Mesenchymal stem cell (in vitro differentiated cells and primary cell): ENCODE data around the gene CPA1.
A peak's percentile ranks its signal among the peaks of the same experiment; 100 is the strongest.

Experiments used
- DNase-seq: peaks from one replicate; pipeline ENCODE4 v3.0.0-alpha.2; 2013
- H2AFZ ChIP-seq: one replicate; pipeline ENCODE4 v1.6.1; 2013; ENCODE audit warnings: low read depth, mild to moderate bottlenecking, control low read depth, inconsistent platforms, low read length, moderate library complexity
- H2AK5ac ChIP-seq: 2 replicates; pipeline ENCODE4 v1.6.1; 2013; ENCODE audit warnings: low read length, moderate library complexity, mild to moderate bottlenecking, inconsistent platforms; ENCODE audit not compliant: severe bottlenecking
- H2BK120ac ChIP-seq: one replicate; pipeline ENCODE4 v1.6.1; 2013; ENCODE audit warnings: low read depth, mild to moderate bottlenecking, inconsistent platforms, low read length, moderate library complexity
- H2BK12ac ChIP-seq, 2 experiments: one replicate each; pipeline ENCODE4 v1.6.1; 2013; ENCODE audit warnings: inconsistent platforms in 2 of 2, low read length in 2 of 2, mild to moderate bottlenecking in 2 of 2, moderate library complexity in 2 of 2, control low read depth in 1 of 2
- H2BK15ac ChIP-seq: one replicate; pipeline ENCODE4 v1.6.1; 2013; ENCODE audit warnings: mild to moderate bottlenecking, low read depth, inconsistent platforms; ENCODE audit not compliant: poor library complexity, severe bottlenecking
- H2BK5ac ChIP-seq: 2 replicates; pipeline ENCODE4 v1.6.1; 2013; ENCODE audit warnings: low read depth, mild to moderate bottlenecking, low read length, control low read depth, inconsistent platforms; ENCODE audit not compliant: poor library complexity, severe bottlenecking
- H3K14ac ChIP-seq, 2 experiments: one replicate each; pipeline ENCODE4 v1.6.1; 2013; ENCODE audit warnings: inconsistent platforms in 2 of 2, low read length in 2 of 2, control low read depth in 1 of 2, mild to moderate bottlenecking in 1 of 2, moderate library complexity in 1 of 2
- H3K18ac ChIP-seq, 2 experiments: one replicate each; pipeline ENCODE4 v1.6.1; 2013; ENCODE audit warnings: inconsistent platforms in 2 of 2, low read length in 2 of 2, control low read depth in 1 of 2, low read depth in 1 of 2, mild to moderate bottlenecking in 1 of 2
- H3K23ac ChIP-seq, 2 experiments: one replicate each; pipeline ENCODE4 v1.6.1; 2013; ENCODE audit warnings: inconsistent platforms in 2 of 2, low read length in 2 of 2, mild to moderate bottlenecking in 2 of 2, moderate library complexity in 2 of 2, control low read depth in 1 of 2
- H3K27ac ChIP-seq: 2 replicates; pipeline ENCODE4 v1.5.1; 2013; ENCODE audit warnings: mild to moderate bottlenecking, moderate library complexity, low read length, control low read depth, inconsistent platforms; ENCODE audit not compliant: poor library complexity, severe bottlenecking
- H3K27me3 ChIP-seq, 2 experiments: 2 replicates each; pipeline versions ENCODE4 v1.6.1 to v1.7.0; 2013; ENCODE audit warnings: low read length in 2 of 2, mild to moderate bottlenecking in 2 of 2, moderate library complexity in 2 of 2, control low read depth in 1 of 2, inconsistent platforms in 1 of 2; ENCODE audit not compliant: control insufficient read depth in 1 of 2, insufficient read depth in 1 of 2
- H3K36me3 ChIP-seq, 2 experiments: 2 replicates each; pipeline versions ENCODE4 v1.6.1 to v1.7.0; 2013; ENCODE audit warnings: low read length in 2 of 2, control low read depth in 1 of 2, inconsistent platforms in 1 of 2, low read depth in 1 of 2, mild to moderate bottlenecking in 1 of 2; ENCODE audit not compliant: insufficient read depth in 2 of 2, control insufficient read depth in 1 of 2
- H3K4ac ChIP-seq, 2 experiments: one replicate each; pipeline ENCODE4 v1.6.1; 2013; ENCODE audit warnings: inconsistent platforms in 2 of 2, low read length in 2 of 2, mild to moderate bottlenecking in 2 of 2, moderate library complexity in 2 of 2, control low read depth in 1 of 2, low read depth in 1 of 2
- H3K4me1 ChIP-seq: 2 replicates; pipeline ENCODE4 v1.6.1; 2013; ENCODE audit warnings: low read depth, low read length, control low read depth; ENCODE audit not compliant: control insufficient read depth, insufficient read depth
- H3K4me2 ChIP-seq: 2 replicates; pipeline ENCODE4 v1.6.1; 2013; ENCODE audit warnings: low read length, mild to moderate bottlenecking, inconsistent platforms; ENCODE audit not compliant: poor library complexity, severe bottlenecking
- H3K4me3 ChIP-seq, 2 experiments: 2 replicates each; pipeline versions ENCODE4 v1.5.1 to v1.7.0; 2013; ENCODE audit warnings: low read length in 2 of 2, mild to moderate bottlenecking in 2 of 2, control low read depth in 1 of 2, low read depth in 1 of 2; ENCODE audit not compliant: insufficient read depth in 1 of 2
- H3K79me1 ChIP-seq: replicated peaks from 2 replicates; pipeline ENCODE4 v1.6.1; 2013; ENCODE audit warnings: mild to moderate bottlenecking, control low read depth, low read length, inconsistent platforms; ENCODE audit not compliant: poor library complexity, severe bottlenecking
- H3K9ac ChIP-seq: 2 replicates; pipeline ENCODE4 v1.7.0; 2013; ENCODE audit warnings: mild to moderate bottlenecking, low read length, moderate library complexity
- H3K9me3 ChIP-seq: 2 replicates; pipeline ENCODE4 v1.7.0; 2013; ENCODE audit warnings: mild to moderate bottlenecking, low read length; ENCODE audit not compliant: control insufficient read depth
- H4K8ac ChIP-seq: one replicate; pipeline ENCODE4 v1.6.1; 2013; ENCODE audit warnings: inconsistent platforms, mild to moderate bottlenecking, low read length, moderate library complexity
- H4K91ac ChIP-seq: one replicate; pipeline ENCODE4 v1.6.1; 2013; ENCODE audit warnings: mild to moderate bottlenecking, low read length, inconsistent platforms
- WGBS: methylation state at CpG from one replicate; pipeline ENCODE4 v1.1.7; 2013; ENCODE audit warnings: mixed read lengths; 5-methylcytosine and 5-hydroxymethylcytosine counted together

The CPA1 gene

GRCh38 chr7:130337410-130337971, 42.8 kb upstream of the CPA1 start:
- 92% methylated on average over 6 of the region's 6 CpGs for WGBS
- peak overlapping the region; percentile 70 for H4K91ac ChIP-seq
- H3K4ac ChIP-seq, result no peak overlapping the region

GRCh38 chr7:130338233-130338632, 42.1 kb upstream of the CPA1 start:
- Histone ChIP-seq H2BK12ac (no peak overlapping the region), H2BK15ac (no peak overlapping the region), H3K18ac (no peak overlapping the region), H4K8ac (no peak overlapping the region), H3K23ac (no peak overlapping the region), H3K4me1 (no peaks in the 10 kb centered on the region), H2BK5ac (no peak overlapping the region), H2AK5ac (peak overlapping the region; percentile 58), H2BK120ac (no peak overlapping the region), H3K9ac (no peak overlapping the region), H2AFZ (no peak overlapping the region), H3K27ac (no peak overlapping the region), H3K9me3 (no peaks in the 10 kb centered on the region), H4K91ac (no peak overlapping the region), H3K14ac (no peak overlapping the region), H3K4ac (no peak overlapping the region), H3K36me3 (no peaks in the 10 kb centered on the region), H3K4me3 (no peak overlapping the region), H3K79me1 (no peaks in the 10 kb centered on the region), H3K4me2 (no peak overlapping the region), H3K27me3 (no peaks in the 10 kb centered on the region)
- 92% methylated on average over 2 of the region's 3 CpGs for WGBS
- no peak for DNase-seq

More at GRCh38 chr7:130337410-130337971, 42.8 kb upstream of the CPA1 start:
- H2BK120ac ChIP-seq, result no peak overlapping the region
- H3K4me2 ChIP-seq, result no peak overlapping the region
- no peaks in the 10 kb centered on the region for H3K36me3 ChIP-seq
- no peak overlapping the region for H3K27ac ChIP-seq
- peak overlapping the region in 1 of 2 experiments; percentile 2 for H2BK12ac ChIP-seq
- DNase-seq, result no peak
- peak overlapping the region in 1 of 2 experiments; percentile 66 for H3K18ac ChIP-seq
- no peaks in the 10 kb centered on the region for H3K4me1 ChIP-seq
- H3K9ac ChIP-seq, result no peak overlapping the region
- H2BK15ac ChIP-seq, result peak overlapping the region; percentile 63
- H3K27me3 ChIP-seq, result no peaks in the 10 kb centered on the region
- H2AK5ac ChIP-seq, result no peak overlapping the region
- no peaks in the 10 kb centered on the region for H3K79me1 ChIP-seq
- no peak overlapping the region for H3K23ac ChIP-seq
- H2BK5ac ChIP-seq, result no peak overlapping the region
- H4K8ac ChIP-seq, result no peak overlapping the region
- no peak overlapping the region for H3K4me3 ChIP-seq
- no peak overlapping the region for H2AFZ ChIP-seq
- no peaks in the 10 kb centered on the region for H3K9me3 ChIP-seq
- H3K14ac ChIP-seq, result no peak overlapping the region

DNA sequence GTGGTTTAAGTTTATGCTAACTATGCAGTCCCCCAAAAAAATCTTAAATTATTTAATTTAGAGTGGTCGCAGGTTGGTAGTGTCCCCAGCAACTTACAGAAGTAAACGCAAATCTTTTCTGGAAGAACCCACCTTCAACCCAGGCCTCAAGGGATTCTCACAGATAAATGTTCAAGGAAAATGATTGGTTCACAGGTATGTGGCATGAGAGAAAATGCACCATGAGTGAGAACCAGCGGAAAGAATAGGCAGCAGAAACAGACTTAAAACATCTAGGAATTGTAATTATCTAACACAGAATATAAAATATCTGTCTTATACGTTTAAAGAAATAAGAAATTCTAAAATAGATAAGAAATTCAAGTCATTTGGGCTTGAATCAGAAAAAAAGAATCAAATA, 38.4 kb upstream of the CPA1 start:
- H4K91ac ChIP-seq, result no peak overlapping the region
- H3K23ac ChIP-seq, result no peak overlapping the region
- no peak overlapping the region for H2AK5ac ChIP-seq
- no peaks in the 10 kb centered on the region for H3K27me3 ChIP-seq
- H2BK5ac ChIP-seq, result no peak overlapping the region
- H3K18ac ChIP-seq, result no peak overlapping the region
- no peak overlapping the region for H3K9ac ChIP-seq
- no peak overlapping the region for H3K4ac ChIP-seq
- no peak for DNase-seq
- no peak overlapping the region for H3K4me2 ChIP-seq
- H3K4me1 ChIP-seq, result peaks cover 7% of the 10 kb centered on the region
- WGBS, result 100% methylated on average over 1 of the region's 4 CpGs
- H3K27ac ChIP-seq, result no peak overlapping the region
- no peaks in the 10 kb centered on the region for H3K9me3 ChIP-seq
- H2BK15ac ChIP-seq, result no peak overlapping the region
- no peak overlapping the region for H2BK12ac ChIP-seq
- H4K8ac ChIP-seq, result no peak overlapping the region
- no peaks in the 10 kb centered on the region for H3K36me3 ChIP-seq
- H2AFZ ChIP-seq, result no peak overlapping the region
- no peaks in the 10 kb centered on the region for H3K79me1 ChIP-seq
- no peak overlapping the region for H3K14ac ChIP-seq
- no peak overlapping the region for H2BK120ac ChIP-seq
- H3K4me3 ChIP-seq, result no peak overlapping the region

GRCh38 chr7:130342701-130343380, 37.5 kb upstream of the CPA1 start:
- Histone ChIP-seq H3K27ac (no peak overlapping the region), H3K9ac (no peak overlapping the region), H3K4ac (no peak overlapping the region), H2BK120ac (no peak overlapping the region), H3K4me2 (no peak overlapping the region), H2BK5ac (no peak overlapping the region), H3K4me1 (peaks cover 7% of the 10 kb centered on the region), H2BK15ac (no peak overlapping the region), H3K9me3 (no peaks in the 10 kb centered on the region), H3K79me1 (no peaks in the 10 kb centered on the region), H4K8ac (no peak overlapping the region), H3K36me3 (no peaks in the 10 kb centered on the region), H4K91ac (no peak overlapping the region), H2AK5ac (no peak overlapping the region), H3K23ac (no peak overlapping the region), H3K27me3 (no peaks in the 10 kb centered on the region), H3K18ac (no peak overlapping the region), H3K14ac (no peak overlapping the region), H2BK12ac (no peak overlapping the region), H3K4me3 (no peak overlapping the region), H2AFZ (no peak overlapping the region)
- no peak for DNase-seq
- 100% methylated on average over 3 of the region's 3 CpGs for WGBS
